NCI-H510A (cell line): ENCODE measurements around the gene HRK.

Experiments used
- DNase-seq: peaks from one replicate; lab custom pipeline; 2025; lab: John Stamatoyannopoulos, UW

The HRK gene

DNA sequence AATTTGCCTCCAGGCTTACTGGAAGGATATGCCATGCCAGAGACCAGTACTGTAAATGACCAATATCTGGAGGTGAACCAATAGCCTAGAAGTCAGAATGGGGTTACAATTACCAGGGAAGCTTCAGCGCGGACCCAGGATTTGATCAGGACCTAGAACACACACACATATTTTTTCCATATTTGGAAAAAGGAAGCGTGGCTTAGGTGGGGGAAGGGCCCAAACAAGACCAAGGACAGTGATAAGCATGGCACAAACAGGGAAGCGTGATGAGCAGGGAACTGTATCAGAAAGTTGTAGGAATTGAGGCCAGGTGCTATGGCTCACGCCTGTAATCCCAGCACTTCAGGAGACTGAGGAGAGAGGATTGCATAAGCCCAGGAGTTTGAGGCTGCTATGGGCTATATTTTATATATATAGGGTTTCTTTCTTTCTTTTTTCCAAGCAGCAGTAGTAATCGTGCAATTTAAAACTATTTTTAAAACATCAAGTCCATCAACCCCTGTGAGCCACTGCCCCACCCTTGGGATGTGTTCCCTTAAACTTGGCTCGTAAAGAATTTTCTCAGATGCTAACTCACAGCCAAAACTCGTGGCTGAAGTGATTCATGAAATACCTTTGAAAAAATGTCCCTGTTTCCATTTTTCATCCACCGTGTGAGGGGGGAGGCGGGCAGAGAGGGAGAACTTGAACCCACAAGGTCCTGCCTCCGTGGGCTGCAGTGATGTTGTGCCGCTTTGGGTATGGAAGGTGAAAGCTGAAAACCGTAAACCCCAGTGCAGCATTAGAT, 16.7 kb downstream of the HRK start:
- DNase-seq, result no peak

DNA sequence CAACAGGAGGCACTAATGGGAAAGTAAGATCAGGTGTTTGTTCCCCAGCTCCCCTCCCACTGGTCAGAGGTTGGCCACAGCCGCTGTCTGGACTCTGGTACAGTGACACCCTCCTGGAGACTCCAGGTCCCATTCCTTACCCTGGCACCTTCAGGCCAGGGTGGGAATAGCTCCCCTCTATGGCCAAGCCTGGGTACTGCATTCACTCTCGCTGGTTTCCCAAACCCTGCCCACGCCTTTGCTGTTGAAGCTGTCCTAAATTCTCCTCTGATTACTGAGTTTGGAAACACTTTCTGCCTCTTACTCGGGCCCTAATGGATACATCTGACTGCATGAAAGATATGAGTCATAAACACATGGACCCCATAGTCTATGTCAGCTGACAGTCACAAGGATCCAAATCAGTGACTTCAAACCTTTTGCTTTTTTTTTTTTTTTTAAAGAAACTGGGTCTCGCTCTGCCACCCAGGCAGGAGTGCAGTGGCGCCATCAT, 17.9 kb downstream of the HRK start:
- no peak for DNase-seq

DNA sequence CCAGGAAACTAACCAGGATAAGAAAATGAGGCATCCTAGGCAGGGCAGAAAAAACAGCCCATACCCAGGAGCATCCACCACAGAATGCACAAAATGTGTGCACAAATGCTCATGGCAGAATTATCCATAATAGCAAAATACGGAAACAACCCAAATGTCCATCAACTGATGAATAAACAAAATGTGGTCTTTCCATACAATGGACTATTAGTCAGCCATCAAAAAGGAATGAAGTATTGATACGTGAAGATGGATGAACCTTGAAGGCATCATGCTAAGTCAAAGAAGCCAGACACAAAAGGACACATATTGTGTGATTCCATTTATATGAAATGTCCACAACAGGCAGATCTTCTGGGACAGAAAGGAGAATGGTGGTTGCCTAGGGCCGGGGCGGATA, 19.1 kb downstream of the HRK start:
- no peak for DNase-seq

- DNase-seq, result peak; percentile 69
Measured at GRCh38 chr12:116861320-116861719, 19.9 kb downstream of the HRK start.

DNA sequence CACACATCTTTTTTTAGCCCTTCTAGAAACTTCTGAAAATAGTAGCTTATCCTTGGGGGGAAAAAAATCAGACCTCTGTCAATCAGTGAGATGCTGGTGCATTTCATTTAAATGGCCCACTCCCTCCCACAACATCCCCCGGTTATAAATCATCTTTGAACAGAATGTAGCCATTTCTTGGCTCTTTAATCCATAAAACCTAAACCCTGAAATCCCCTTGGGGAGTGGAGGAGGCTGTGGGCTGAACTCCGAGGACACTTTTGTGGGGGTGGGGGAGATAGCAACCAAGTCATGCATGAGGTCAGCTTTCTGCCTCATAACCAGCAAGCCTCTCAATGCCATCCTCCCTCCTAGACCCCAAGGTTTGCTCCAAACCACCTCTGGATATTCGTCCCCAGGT, 21.0 kb downstream of the HRK start:
- no peak for DNase-seq

- no peak for DNase-seq
Measured at GRCh38 chr12:116859079-116859478, 22.2 kb downstream of the HRK start.

GRCh38 chr12:116856729-116857128, 24.5 kb downstream of the HRK start:
- no peak for DNase-seq

GRCh38 chr12:116855744-116856470, 25.3 kb downstream of the HRK start:
- DNase-seq, result no peak

DNA sequence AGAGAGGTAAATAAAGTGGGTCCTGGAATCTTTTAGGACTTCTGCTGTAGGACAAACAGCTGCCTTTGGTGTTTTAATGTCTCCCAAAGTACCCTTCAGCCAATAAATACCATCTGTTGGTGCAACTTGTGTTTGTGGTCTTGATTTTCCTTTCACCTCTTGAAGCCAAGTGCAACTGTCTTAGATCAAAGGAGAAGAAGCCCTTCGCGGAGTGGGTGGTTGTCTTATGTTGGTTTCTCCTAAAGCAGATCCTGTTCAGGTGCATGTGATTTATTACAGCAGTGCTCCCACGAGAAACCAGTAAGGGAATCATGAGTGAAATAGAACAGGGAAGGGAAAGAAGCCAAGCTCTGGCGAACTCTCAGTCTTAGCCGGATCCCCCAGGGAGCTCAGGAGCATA, 27.7 kb downstream of the HRK start:
- no peak for DNase-seq

- no peak for DNase-seq
Measured at GRCh38 chr12:116852303-116852702, 28.9 kb downstream of the HRK start.

DNA sequence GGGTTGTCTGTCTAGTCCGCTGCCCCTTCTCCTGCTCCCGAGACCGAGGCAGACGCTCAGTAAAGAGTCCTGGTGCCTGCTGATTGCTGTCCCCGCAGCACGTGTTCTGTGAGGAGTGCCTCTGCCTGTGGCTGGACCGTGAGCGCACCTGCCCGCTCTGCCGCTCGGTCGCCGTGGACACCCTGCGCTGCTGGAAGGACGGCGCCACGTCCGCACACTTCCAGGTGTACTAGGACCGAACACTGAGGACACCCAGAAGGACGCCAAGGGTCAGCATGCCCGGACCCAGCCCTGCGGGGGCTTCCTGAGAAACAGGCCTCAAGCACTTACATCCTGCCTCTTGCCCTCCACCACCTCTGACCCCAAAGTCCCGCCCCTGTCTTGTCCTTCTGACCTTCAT, 32.0 kb downstream of the HRK start:
- no peak for DNase-seq

- no peak for DNase-seq
Measured at GRCh38 chr12:116843085-116843484, 38.2 kb downstream of the HRK start.

- no peak for DNase-seq
Measured at GRCh38 chr12:116839287-116839830, 41.9 kb downstream of the HRK start.

GRCh38 chr12:116838365-116838764, 42.9 kb downstream of the HRK start:
- no peak for DNase-seq

DNA sequence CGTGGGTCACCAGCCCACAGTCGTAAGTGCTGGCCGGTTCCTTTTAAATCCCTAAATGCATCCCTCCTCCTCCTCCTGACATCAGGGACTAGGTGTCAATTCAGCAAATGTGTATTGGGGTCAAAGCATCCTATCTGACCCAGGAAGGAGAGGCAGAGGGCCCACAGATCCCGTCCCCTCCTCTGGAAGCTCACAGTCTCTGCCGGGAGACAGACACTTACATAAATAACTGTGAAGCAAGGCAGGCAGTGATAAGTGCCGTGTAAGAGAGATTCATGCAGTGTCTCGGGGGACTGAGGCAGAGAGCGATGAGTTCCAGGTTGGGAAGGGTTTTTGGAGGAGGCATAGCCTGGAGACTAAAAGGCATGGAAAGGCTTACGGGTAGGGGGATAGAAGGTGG, 44.1 kb downstream of the HRK start:
- DNase-seq, result no peak

DNA sequence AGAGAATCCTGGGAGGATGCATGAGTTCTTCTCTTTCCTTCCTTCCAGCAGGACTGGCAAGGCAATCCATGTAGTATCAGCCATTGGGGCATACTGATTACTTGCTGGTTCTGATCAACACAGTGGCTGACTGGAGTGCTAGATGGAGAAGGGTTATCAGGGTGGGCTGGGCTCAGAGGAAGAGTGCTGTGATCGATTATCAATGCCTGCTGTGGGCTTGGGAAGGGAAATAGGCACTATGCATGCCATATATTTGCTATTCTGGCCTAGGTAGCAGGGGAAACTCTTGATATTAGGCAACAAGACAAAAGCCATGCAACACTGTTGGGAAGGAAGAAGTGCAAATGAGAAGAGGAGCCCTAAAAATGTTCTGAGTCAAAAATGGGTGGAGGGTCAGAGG, 45.8 kb downstream of the HRK start:
- no peak for DNase-seq

DNA sequence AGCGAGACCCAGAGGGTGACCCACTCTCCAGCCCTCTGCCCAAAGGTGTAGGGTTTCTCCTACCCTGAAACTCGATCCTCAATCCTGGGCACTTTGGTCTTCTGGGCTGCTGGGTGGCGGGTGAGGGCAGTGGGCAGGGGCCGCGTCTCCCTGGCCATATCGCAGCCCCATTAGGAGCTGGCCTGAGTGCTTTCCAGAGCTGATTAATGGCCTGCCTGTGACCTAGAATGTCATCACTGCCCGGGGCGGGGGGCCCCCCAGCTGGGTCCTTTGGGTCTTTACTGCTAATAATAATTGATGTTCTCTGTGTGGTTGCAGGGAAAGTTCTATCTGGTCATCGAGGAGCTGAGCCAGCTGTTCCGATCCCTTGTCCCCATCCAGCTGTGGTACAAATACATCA, 47.8 kb downstream of the HRK start:
- no peak for DNase-seq

GRCh38 chr12:116832353-116832752, 48.9 kb downstream of the HRK start:
- DNase-seq, result no peak

DNA sequence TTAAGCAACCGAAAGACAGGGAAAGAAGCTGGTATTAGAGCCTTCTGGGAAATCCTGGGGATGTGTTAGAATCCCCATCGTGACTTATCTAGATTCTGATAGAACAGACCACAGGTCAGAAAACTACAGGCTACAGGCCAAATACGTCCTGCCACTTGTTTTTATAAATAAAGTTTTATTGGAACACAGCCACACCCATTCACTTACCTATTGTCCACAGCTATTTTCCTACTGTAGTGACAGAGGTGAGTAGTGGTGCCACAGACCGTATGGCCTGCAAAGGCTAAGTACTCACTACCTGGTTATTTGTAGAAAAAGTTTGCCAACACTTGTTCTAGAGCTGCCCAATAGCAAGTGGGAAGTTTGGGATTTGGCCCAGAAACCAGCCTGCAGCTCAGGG, 53.8 kb downstream of the HRK start:
- DNase-seq, result no peak

DNA sequence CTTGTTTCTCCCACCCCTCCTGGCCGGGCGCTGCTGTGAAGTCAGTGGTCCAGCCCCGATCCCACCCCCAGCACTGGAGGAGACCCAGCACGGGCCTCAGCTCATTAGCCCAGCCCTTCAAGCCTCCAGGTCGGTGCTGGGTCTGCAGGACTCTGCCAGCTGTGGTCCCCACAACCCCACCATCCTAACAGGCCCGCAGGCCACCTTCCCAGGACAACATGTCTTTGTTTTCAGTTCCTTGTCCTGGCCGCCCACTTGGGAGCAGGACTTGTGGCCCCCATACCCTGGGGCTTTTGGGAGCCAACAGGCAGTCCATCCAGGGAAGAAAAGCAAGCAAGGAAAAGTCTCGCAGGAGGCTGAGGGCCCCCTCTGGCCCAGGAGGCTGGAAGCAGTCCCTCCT, 60.0 kb downstream of the HRK start:
- DNase-seq, result no peak

- no peak for DNase-seq
Measured at GRCh38 chr12:116820064-116820656, 61.1 kb downstream of the HRK start.

DNA sequence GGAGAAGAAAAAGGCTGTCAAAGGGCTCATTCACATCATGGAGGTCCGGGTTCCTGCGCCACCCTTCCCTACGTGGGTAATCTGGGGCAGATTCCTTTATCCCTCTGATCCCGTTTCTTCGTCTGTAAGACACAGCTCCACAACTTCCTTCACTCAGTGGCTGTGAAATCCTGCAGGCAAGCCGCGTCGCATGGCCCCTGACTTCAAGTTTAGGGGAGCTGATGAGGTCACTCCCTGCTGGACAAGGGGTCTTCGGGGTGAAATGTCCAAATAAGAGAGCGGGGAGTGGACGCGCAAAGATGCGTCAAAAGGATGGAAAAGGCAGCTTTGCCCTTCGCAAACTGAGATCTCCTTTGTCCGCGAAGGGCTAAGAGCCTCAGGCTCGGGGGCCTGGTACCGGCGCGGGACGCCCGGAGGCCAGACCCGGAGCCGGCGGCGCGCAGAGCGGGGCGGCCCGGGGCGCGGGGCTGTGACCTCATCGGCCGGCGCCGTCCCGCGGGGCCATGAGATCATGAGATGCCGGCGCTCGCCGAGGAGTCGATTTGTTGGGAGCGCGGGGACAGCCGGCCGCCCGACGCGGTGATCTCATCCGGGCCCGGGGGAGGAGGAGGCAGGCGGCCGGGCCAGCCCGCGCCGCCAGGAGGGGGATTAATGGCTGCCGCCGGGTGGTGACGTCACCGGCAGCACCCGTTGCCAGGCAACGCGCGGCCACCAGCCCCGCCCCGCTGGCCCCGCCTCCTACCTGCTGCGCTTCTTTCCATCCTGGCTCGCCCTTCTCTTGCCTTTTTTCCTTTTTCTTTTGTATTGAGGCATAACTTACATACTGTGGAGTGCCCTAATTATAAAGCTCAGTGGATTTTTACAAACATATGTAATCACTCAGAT, 62.1 kb downstream of the HRK start:
- peak; percentile 95 for DNase-seq
